Measurements from ENCODE around the gene AP1S1.

GRCh38 chr7:101137651-101138212, 16.5 kb upstream of the AP1S1 start:
- TF ChIP-seq EZH2phosphoT487 (IDR thresholded peaks at IDR 0.05; ENCODE audit: low read depth, severe bottlenecking, unreplicated experiment): no peak
- TF ChIP-seq EZH2 (IDR thresholded peaks at IDR 0.05; ENCODE audit: borderline replicate concordance): no peak
